ENCODE data around the gene RDH8.

RDH8 gene

DNA sequence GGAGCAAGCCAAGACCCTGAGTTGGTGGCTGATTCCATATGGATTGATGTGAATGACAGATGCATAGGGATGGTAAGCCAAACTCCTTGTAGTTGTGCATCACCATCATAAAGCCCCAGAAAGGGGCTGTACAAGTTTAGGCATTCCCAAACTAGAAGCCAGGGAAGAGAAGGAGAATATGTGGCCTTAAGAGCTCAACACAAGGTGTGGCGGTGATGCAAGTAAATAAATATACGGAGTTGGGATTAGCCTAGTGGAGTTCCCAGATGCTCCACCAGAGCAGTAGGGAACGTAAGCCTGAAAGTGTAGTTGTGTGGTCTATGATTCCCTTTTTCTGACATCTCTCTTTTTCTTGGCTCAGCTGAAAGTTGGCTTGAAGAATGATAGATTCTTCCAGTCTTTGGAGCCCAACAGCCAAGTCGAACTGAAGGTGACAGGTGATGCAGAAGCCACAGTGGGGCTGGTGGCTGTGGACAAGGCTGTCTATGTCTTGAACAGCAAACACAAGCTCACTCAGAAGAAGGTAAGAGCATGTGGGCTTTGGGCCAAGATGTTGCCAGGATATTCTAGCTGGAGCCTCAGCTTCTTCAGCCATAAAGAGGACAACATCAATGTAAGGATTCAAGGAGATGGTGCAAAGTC lies 30.1 kb downstream of the RDH8 start:
- DNase-seq (ENCODE audit: low read depth) = peak; percentile 49
- TF ChIP-seq CTCF (conservative IDR thresholded peaks at IDR 0.05; ENCODE audit: control insufficient read depth, insufficient read depth, low read depth, low read length) = no peak
- no peak overlapping the region for H3K4me3 ChIP-seq (ENCODE audit: control insufficient read depth, low read depth, low read length)

DNA sequence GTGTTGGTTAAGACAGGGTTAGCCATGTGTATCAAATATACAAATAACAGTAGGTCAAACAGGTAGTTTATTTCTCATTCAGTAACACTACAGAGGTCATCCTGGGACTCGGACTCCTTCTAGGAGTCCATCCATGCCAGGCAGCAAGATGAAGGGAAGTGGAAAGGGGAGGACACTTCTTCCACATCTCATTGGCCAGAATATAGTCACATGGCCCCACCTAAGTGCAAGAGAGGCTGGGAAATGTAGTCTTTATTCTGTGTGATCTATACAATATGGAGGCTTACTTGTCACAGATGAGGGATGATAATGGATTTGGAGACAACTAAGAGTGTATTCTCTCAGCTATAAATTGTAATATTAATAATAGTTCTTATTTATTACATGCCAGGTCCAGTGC lies 31.1 kb downstream of the RDH8 start:
- no peak for DNase-seq (ENCODE audit: low read depth)
- TF ChIP-seq CTCF (conservative IDR thresholded peaks at IDR 0.05; ENCODE audit: control insufficient read depth, insufficient read depth, low read depth, low read length) = no peak
- no peak overlapping the region for H3K4me3 ChIP-seq (ENCODE audit: control insufficient read depth, low read depth, low read length)

- TF ChIP-seq CTCF (conservative IDR thresholded peaks at IDR 0.05; ENCODE audit: control insufficient read depth, insufficient read depth, low read depth, low read length) = no peak
- H3K4me3 ChIP-seq (ENCODE audit: control insufficient read depth, low read depth, low read length) = no peak overlapping the region
- DNase-seq (ENCODE audit: low read depth) = no peak
Measured at GRCh38 chr19:10045371-10045770, 32.1 kb downstream of the RDH8 start.

- no peak for TF ChIP-seq CTCF (conservative IDR thresholded peaks at IDR 0.05; ENCODE audit: control insufficient read depth, insufficient read depth, low read depth, low read length)
- no peak for DNase-seq (ENCODE audit: low read depth)
- no peak overlapping the region for H3K4me3 ChIP-seq (ENCODE audit: control insufficient read depth, low read depth, low read length)
Measured at GRCh38 chr19:10049626-10050025, 36.3 kb downstream of the RDH8 start.

- DNase-seq (ENCODE audit: low read depth) = no peak
- no peak overlapping the region for H3K4me3 ChIP-seq (ENCODE audit: control insufficient read depth, low read depth, low read length)
- TF ChIP-seq CTCF (conservative IDR thresholded peaks at IDR 0.05; ENCODE audit: control insufficient read depth, insufficient read depth, low read depth, low read length) = no peak
Measured at GRCh38 chr19:10052602-10053360, 39.5 kb downstream of the RDH8 start.

GRCh38 chr19:10061717-10062310 lies 48.5 kb downstream of the RDH8 start:
- TF ChIP-seq CTCF (conservative IDR thresholded peaks at IDR 0.05; ENCODE audit: control insufficient read depth, insufficient read depth, low read depth, low read length) = no peak
- H3K4me3 ChIP-seq (ENCODE audit: control insufficient read depth, low read depth, low read length) = no peak overlapping the region
- DNase-seq (ENCODE audit: low read depth) = no peak

Measured in fibroblast of mammary gland (primary cell).